Stimulated activated CD8-positive, alpha-beta memory T cell treated with anti-CD3 and anti-CD28 coated beads, Interleukin-4, amount 100 ng/mL, for 4 hours (primary cell): ENCODE data around the gene MAP3K20.
"Not testable (repeated sequence)": the region's sequence is repeated elsewhere in the genome, so short reads cannot be mapped to it uniquely, and the experiment has no call there.

Experiments
- DNase-seq, 2 donors: peaks; one replicate each; pipeline ENCODE4 v3.0.0-alpha.2; 2020; ENCODE audit warnings: low read depth in 2 of 2, low spot score in 1 of 2

Gene MAP3K20

GRCh38 chr2:173193925-173194324 lies 118.3 kb downstream of the MAP3K20 start:
- DNase-seq = no peak

- DNase-seq = no peak
Measured at GRCh38 chr2:173195100-173195499, 119.5 kb downstream of the MAP3K20 start.

GRCh38 chr2:173196080-173196479 lies 120.4 kb downstream of the MAP3K20 start:
- DNase-seq = no peak

GRCh38 chr2:173196638-173197037 lies 121.0 kb downstream of the MAP3K20 start:
- no peak for DNase-seq

- DNase-seq = no peak
Measured at GRCh38 chr2:173198327-173198726, 122.7 kb downstream of the MAP3K20 start.

GRCh38 chr2:173199294-173199693 lies 123.6 kb downstream of the MAP3K20 start:
- DNase-seq = no peak

GRCh38 chr2:173202570-173202969 lies 126.9 kb downstream of the MAP3K20 start:
- no peak for DNase-seq

GRCh38 chr2:173204316-173204715 lies 128.7 kb downstream of the MAP3K20 start:
- no peak for DNase-seq

- DNase-seq = no peak
Measured at GRCh38 chr2:173205375-173205774, 129.7 kb downstream of the MAP3K20 start.

- not testable (repeated sequence) for DNase-seq
Measured at GRCh38 chr2:173207124-173207523, 131.5 kb downstream of the MAP3K20 start.

- DNase-seq = peak in 1 of 2 donors; percentile 7
Measured at GRCh38 chr2:173210270-173211196, 134.9 kb downstream of the MAP3K20 start.

- no peak for DNase-seq
Measured at GRCh38 chr2:173213181-173213580, 137.5 kb downstream of the MAP3K20 start.

- no peak for DNase-seq
Measured at GRCh38 chr2:173214213-173214612, 138.6 kb downstream of the MAP3K20 start.

GRCh38 chr2:173215316-173215715 lies 139.7 kb downstream of the MAP3K20 start:
- no peak for DNase-seq

GRCh38 chr2:173216051-173216450 lies 140.4 kb downstream of the MAP3K20 start:
- DNase-seq = no peak

GRCh38 chr2:173216668-173217067 lies 141.0 kb downstream of the MAP3K20 start:
- no peak for DNase-seq

- DNase-seq = no peak
Measured at GRCh38 chr2:173217116-173217840, 141.6 kb downstream of the MAP3K20 start.

- no peak for DNase-seq
Measured at GRCh38 chr2:173218326-173219056, 142.8 kb downstream of the MAP3K20 start.

- DNase-seq = no peak
Measured at GRCh38 chr2:173221132-173221695, 145.6 kb downstream of the MAP3K20 start.

- no peak for DNase-seq
Measured at GRCh38 chr2:173221937-173222594, 146.4 kb downstream of the MAP3K20 start.

- DNase-seq = no peak
Measured at GRCh38 chr2:173223871-173224270, 148.2 kb downstream of the MAP3K20 start.
